ENCODE data around the gene NEK3.
"Not testable (repeated sequence)": the region's sequence is repeated elsewhere in the genome, so short reads cannot be mapped to it uniquely, and the experiment has no call there.

NEK3 gene

DNA sequence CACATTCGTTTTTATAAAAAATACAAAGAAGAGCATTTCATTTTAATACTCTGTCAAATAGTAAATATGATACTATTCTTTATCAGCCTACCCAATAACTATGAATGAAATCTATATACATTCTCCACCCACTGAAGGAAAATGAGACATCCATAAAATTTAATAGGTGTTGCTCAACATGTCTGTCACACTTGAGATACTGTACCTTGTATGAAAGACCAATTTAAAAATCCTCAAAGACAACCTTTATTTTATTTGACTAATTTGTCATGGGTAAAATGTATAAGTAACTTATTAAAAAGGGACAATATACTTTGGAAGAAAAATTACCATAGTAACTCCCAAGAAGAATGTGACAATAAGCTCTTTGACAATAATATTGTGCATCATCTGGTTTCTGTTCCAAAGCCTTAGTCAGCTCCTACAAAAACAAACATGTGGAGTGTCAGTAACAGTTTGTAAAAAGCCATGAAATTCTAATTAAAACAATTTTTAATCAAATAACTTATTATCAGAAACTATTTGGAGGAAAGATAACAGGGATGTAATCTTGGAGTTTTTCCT lies 11.5 kb upstream of the NEK3 start:
- DNase-seq (ENCODE audit: low read depth in 3 of 3): not testable (repeated sequence)

DNA sequence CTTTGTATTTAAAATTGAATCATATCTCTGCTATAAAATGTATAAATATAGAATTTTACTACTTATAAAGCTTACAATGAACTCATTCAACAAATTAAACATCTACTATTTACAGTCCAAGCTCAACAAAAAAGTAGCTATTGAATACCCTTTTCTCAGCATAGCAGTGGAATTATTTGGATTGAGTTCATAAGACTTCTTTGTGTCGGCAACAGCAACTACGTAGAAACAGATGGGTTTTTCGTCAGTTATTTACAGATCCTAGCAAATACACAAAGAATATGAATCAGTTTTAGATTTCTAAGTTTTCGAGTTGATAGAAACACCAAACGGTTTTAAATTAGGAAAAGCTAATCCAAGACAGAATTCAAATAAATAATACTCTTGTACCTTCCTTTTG lies 10.4 kb upstream of the NEK3 start:
- no peak for DNase-seq (ENCODE audit: low read depth in 3 of 3)

GRCh38 chr13:52165411-52165810 lies 6.0 kb upstream of the NEK3 start:
- no peak for DNase-seq (ENCODE audit: low read depth in 3 of 3)

DNA sequence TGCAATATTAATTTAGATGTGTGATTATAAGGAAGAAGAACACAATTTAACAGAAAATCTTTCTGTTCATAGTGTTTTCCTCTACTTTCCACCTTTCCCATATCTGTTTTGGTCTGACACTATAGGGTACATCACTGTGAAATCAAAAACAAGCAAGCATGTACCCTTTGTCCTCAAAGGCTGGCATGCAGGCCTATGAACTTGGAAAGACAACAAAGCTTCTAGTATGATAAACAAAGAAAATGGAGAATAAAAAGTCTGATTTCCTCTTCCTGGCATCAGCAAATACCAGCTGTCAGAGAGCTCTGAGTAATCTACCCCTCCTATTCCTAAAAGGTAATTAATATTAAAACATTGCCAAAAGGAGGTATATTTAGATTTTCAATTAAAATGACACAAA lies 5.6 kb upstream of the NEK3 start:
- no peak for DNase-seq (ENCODE audit: low read depth in 3 of 3)

DNA sequence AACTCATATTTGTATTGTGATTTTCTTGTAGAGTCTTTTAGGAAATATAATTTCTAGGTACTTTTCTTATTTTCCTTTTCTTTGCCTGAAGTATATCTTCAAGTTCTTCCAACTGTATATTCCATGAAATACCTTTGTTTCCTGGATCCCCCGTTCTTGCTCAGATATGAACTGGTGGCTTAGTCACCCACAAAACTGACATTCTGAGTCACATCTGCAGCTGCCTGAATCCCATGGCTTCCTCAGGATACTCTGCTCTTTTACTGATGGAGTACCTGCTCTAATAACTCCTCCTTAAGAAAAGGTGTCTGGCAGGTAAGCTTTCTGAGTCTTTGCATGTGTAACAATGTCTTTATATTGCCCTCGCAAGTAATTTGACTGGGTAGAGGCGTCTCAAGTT lies 4.5 kb upstream of the NEK3 start:
- DNase-seq (ENCODE audit: low read depth in 3 of 3): not testable (repeated sequence)

- DNase-seq (ENCODE audit: low read depth in 3 of 3): no peak
These were observed 3.1 kb upstream of the NEK3 start for GRCh38 chr13:52162279-52163101.

- no peak for DNase-seq (ENCODE audit: low read depth in 3 of 3)
These were observed 1.8 kb upstream of the NEK3 start for GRCh38 chr13:52161181-52161646.

DNA sequence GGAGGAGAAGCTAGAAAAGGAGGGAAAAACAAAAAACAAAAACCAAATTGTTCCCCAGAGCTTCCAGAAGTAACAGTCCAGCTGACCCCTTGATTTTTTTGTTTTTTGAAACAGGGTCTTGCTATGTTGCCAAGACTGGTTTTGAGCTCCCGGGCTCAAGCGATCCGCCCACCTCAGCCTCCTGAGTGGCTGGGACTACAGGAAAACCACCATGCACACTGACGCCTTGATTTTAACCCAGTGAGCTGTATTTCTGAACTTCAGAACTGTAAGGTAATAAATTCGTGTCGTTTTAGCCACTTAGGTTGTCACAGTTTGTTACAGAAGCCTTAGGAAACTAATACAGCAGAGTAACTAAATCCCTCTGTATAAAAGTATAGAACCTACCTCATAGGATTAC lies 1.1 kb upstream of the NEK3 start:
- no peak for DNase-seq (ENCODE audit: low read depth in 3 of 3)

DNA sequence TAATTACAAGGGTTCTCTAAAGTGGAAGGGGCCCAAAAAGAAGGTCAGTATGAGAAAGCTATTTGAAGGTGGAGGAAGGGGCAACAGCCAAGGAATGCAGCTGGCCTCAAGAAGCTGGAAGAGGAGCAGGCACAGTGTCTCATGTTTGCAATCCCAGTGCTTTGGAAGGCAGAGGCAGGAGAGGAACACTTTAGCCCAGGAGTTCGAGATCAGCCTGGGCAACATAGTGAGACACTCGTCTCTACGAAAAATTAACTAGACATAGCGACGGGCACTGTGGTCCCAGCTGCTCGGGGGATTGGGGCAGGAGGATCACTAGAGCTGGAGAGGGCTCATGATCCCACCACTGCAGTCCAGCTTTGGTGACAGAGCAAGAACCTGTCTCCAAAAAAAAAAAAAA lies 656 bp upstream of the NEK3 start:
- DNase-seq (ENCODE audit: low read depth in 3 of 3): no peak

GRCh38 chr13:52158629-52159158 lies 703 bp downstream of the NEK3 start:
- DNase-seq (ENCODE audit: low read depth in 3 of 3): no peak

DNA sequence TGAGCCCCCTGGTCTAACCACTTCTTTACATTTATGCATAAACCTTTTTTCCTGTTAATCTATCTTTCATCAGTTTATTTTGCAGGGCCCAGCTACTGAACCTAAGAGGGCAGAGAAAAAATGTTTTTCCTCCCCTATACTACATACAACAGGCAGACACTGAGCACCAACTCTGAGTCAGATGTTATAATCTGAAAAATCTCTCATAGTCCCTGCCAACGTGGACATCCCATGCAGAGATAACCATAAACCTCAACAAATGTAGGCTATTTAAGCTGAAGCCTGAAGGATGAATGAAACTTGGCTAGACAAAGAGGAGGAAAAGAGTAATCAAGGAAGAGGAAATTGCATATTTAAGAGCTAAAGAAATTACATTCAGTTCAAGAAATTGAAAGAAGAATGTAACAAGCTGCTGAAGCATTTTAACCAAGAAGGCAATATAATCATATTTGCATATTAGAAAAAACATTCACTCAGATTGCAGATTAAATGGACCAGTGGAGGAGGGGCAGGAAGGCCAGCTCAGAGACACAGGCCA lies 2.6 kb downstream of the NEK3 start:
- DNase-seq (ENCODE audit: low read depth in 3 of 3): no peak

DNA sequence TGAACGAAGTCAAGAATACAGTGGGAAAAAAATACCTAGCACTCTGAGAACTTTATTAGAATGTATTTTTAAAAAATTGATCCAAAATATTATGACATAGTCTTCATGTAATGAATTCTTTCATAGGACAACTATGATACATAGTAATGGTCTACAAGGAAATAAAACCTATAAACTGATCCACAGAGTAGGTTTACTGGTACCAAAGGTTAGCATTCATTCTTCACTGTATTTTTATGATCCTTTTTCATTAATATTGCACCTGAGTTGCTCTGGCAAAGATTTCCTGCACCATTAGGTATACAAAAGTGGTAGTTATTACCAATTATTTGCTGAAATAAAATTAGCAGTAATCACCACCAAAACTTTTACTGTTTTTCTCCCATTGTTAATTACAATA lies 4.2 kb downstream of the NEK3 start:
- DNase-seq (ENCODE audit: low read depth in 3 of 3): no peak

- no peak for DNase-seq (ENCODE audit: low read depth in 3 of 3)
These were observed 12.2 kb downstream of the NEK3 start for GRCh38 chr13:52147225-52147624.

GRCh38 chr13:52141299-52141698 lies 18.1 kb downstream of the NEK3 start:
- DNase-seq (ENCODE audit: low read depth in 3 of 3): no peak

GRCh38 chr13:52137489-52137888 lies 21.9 kb downstream of the NEK3 start:
- no peak for DNase-seq (ENCODE audit: low read depth in 3 of 3)

DNA sequence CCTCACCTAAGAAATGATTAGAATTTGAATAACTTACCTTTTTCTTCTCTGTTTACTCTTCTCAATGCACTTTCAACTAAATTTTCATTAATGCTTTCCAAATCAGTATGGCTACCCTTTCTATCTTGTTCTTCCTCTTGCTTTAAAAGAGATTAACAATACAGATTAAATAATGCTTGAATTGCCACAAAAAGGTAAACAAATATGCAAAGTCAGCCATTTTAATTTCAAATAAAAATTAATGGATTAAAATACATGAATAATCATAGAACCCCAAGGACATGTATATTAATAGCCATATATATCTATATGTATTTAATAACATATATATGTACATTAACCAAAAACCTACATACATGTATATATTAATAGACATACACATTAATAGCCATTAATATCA lies 22.6 kb downstream of the NEK3 start:
- no peak for DNase-seq (ENCODE audit: low read depth in 3 of 3)

DNA sequence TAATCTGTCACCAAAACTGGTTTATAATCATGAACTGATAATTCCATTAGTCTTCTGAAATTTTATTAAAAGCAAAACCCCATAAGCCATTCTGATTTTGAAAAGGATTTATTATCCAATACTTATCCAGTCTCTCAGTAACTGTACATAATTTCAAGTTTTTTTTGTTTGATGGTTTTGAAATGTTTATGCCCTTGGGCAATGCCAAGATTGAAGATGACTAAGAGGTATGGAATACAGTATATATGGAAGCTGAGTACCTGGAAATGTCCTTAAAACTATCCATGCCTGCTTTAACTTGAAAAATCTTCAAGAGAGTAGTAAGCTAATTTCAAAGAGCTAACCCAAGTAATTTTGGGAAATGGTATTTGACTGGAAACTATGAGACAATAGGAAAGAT lies 28.8 kb downstream of the NEK3 start:
- no peak for DNase-seq (ENCODE audit: low read depth in 3 of 3)

- DNase-seq (ENCODE audit: low read depth in 3 of 3): peak; percentile 18 to 53 (median 28)
These were observed 30.4 kb downstream of the NEK3 start, which contains the start of gene NEK5 for GRCh38 chr13:52128714-52129700. NEK5 (minus strand) TSS chr13:52129073; CDS start chr13:52127482, 1,591 bp downstream.

DNA sequence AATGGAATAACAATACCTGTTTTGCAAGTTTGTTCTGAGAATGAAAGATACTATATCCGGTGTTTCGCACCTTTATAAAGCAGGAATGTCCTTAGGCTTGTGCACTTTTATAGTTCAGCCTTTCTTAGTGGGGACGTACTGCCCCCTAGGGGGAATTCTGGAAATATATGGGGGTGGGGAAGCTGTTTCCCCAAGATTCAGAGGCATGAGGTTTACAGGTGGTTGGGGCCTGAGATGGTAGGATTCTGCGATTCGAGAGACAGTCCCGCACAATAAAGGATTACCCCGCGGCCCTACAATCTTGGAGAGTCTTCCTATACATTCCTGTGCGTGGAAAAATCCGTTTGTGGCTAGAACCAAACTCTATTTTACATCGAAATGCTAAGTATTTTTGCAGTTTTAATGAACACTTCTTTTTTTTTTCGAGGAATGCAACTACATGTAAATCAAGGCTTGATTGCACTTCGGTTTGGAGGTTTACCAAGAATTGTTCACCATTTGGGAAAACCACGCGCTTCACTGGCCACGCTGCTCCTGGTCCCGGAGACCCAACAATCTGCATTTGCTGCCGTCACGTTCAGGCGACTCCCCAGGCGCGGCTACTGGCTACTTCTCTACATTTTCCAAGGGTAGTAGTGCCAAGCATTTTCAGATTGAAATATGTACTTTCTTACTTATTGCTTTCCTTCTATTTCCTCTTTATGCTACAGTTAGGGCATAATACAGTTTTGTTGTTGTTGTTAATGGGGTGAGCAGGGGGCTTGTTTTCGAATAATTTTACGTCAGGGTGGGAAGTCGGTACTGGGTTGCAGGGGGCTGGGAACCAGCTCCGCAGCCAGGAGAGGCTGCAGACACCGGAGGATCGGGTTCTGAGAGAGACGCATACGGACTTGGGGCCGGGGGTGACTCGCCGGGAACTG lies 31.4 kb downstream of the NEK3 start:
- peak; percentile 16 to 38 (median 28) for DNase-seq (ENCODE audit: low read depth in 3 of 3)

- DNase-seq (ENCODE audit: low read depth in 3 of 3): no peak
These were observed 32.0 kb downstream of the NEK3 start for GRCh38 chr13:52127378-52127777.

DNA sequence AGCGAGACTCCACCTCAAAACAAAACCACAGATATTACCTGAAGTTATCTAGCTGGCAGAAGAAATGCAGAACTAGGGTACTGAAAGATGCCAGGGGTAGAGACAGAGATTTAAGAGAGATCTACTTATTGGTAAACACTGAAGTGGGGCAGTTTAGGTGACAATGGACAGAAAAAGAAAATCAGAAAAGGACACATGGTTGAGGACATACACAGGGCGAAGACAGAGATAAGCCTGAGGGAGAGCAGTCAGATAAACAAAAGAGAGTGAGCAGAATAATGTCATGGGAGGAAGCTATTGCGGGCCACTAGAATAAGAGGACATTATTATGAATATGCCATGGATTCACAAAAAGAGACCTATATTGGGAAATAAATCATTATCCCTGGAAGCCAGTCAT lies 33.9 kb downstream of the NEK3 start:
- no peak for DNase-seq (ENCODE audit: low read depth in 3 of 3)
